AG09319 (cell line): ENCODE results near the gene PCTP.

Experiments
- DNase-seq: peaks from one replicate; pipeline ENCODE4 v3.0.0-alpha.2; 2010; ENCODE audit warnings: low read depth; ENCODE audit errors: extremely low read depth
- TF ChIP-seq, protein P1 (sequence below): IDR thresholded peaks from 2 replicates; pipeline ENCODE4 v1.5.1; 2011; ENCODE audit warnings: low read depth, mild to moderate bottlenecking, inconsistent platforms, low read length, moderate library complexity

PCTP gene

DNA sequence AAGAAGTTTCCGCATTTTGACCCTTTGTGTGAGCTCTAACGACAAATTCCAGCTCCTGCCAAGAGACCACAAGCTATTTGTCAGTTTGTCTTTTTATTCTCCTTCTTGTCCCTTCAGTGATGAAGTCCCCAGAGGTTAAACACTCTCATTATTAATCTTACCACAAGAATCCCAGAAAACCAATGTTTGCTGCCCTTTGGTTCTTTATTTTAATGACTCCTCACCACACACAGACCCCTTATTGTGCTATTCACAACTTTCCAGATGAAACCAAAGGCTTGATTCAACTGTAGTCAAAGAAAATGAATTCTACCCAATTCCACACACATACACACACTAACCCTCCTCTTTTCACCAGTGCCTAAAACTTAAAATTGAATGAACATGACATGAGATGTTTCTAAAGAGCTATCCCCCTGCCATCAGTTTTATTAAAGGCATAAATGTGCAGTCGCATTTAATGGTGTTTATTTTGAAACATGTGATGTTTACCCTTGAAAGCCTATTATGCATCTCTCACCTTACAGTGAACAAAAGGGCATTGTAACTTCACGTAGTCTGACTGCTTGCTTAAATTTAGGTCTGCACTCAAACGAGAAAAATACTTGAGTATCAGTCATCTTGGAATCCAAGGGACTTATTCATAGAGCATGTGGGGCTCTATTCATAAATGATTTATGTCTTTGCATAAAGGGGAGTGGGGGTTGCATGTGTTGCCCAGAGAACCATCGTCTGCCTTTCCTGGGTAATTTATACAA lies 44.1 kb downstream of the PCTP start:
- no peak for DNase-seq
- TF ChIP-seq, protein P1, sequence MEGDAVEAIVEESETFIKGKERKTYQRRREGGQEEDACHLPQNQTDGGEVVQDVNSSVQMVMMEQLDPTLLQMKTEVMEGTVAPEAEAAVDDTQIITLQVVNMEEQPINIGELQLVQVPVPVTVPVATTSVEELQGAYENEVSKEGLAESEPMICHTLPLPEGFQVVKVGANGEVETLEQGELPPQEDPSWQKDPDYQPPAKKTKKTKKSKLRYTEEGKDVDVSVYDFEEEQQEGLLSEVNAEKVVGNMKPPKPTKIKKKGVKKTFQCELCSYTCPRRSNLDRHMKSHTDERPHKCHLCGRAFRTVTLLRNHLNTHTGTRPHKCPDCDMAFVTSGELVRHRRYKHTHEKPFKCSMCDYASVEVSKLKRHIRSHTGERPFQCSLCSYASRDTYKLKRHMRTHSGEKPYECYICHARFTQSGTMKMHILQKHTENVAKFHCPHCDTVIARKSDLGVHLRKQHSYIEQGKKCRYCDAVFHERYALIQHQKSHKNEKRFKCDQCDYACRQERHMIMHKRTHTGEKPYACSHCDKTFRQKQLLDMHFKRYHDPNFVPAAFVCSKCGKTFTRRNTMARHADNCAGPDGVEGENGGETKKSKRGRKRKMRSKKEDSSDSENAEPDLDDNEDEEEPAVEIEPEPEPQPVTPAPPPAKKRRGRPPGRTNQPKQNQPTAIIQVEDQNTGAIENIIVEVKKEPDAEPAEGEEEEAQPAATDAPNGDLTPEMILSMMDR: no peak

DNA sequence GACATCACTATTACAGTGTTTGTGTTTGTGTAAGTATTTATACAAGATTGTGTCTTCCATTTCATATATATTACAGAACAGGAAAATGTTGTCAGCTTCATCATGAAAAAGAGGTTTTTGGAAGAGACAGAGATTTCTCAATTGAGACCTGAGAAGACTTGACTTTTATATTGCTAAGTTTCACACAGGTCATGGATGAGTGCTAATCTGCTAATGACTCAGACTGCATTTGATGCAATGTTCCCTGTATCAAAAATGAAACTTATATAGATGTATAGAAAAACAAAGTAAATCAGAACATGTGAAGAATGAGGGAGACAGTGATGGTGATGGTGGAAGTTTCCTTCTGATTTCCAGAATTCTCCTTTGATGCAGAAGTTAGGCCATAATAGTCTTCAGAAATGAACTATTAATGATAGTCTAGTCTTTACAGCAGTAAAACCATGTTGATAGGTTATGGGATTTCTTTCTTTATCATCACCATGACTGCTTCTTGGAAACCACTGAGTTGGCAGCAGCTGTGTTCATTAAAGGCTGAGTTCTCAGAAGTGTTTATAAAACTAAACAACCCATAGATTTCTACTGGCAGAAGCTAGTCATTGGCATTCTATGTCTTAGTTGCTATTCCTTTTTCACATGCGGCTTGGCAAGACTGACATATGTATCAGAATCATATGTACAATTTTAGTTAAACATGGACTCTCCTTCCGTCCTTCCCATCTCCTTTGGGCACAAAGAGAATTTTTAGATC lies 56.1 kb downstream of the PCTP start:
- DNase-seq: no peak
- TF ChIP-seq, protein P1: no peak

DNA sequence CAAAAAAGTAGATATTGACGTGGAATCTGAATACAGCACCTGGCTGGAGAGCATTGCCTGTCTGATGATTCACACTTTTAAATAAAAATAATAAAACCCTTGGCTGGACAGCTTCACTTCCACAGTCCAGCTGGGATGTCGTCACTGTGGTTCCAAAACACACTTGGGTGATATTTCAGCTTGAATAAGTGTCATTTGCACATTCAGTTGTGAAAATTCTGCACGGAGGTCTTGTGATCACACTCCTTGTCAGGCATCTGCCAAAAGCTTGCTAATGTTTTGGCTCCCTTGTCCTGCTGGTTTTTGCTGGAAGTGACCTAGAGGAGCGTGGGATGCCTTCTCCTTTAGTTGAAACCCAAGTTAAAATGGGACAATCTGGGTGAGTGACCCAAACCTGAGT lies 60.7 kb downstream of the PCTP start:
- TF ChIP-seq, protein P1: no peak
- no peak for DNase-seq

DNA sequence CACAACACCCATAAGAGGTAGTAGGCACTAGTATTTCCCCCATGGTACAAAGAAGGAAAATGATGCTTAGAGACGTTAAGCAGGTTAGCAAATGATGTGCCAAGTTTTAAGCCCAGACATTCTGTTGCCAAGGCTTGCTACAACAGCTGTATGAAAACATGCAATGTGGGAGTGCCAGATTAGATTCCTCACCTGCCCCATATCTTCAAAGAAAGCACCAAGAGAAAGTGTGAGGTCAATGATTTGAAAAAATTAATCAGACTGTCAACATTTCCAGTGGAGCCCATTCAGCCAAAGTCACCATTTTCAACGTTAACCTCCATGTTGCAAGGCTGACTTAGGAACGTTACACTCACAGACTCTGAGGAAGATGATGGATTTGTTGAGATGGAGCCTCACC lies 61.5 kb downstream of the PCTP start:
- DNase-seq: no peak
- TF ChIP-seq, protein P1: no peak

DNA sequence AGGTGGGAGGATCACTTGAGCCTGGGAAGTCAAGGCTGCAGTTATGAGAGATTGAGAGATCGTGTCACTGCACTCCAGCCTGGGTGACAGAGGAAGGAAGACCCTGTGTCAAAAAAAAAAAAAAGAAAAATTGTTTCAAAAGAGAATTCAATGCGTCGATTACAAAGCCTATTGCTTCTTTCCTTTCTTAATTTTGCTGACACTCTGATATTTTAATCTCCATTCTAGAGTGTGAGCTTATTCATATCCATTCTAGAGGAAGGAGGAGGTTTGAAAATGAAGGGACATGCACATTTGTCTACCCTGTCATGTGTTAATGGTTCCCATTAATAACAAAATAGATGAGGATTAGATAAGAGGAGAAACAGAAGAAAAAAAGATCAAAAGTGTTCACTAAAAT lies 63.1 kb downstream of the PCTP start:
- no peak for DNase-seq
- TF ChIP-seq, protein P1: no peak

DNA sequence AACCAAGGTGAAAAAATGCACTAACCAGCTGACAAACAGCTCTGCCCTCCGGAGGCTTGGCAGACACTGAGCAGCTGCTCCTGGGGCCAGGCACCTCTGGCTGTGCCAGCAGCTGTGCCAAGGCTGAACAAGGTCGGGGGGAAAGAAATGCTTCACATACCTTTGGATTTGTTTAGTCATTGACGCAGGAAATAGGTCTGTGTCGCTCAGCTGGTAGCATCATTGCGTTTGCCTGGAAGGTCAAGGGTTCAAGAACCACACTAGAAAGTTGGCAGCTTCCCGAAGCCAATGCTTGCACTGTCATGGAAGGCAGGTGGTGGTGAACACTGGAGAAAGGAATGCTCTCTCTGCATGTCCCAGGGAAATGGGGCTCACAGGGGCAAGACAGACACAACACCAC lies 63.5 kb downstream of the PCTP start:
- TF ChIP-seq, protein P1: no peak
- DNase-seq: no peak
